Muscle of back (tissue), 11 donors: ENCODE results near the gene CACNA1C. TPM values are rescaled to one million over a fixed set of nuclear protein-coding genes. Genes with fewer than 3 reads are reported as not detected.

Experiments used
- DNase-seq, 3 donors: peaks; one replicate each; pipeline versions ENCODE4 v3.0.0 to v3.0.0-alpha.2; 2013
- polyA plus RNA-seq, 10 donors: library from polyadenylated mRNA; unstranded; fragments of 120-200 nt; gene quantifications; one replicate each; pipeline ENCODE4 v1.2.1, GENCODE V29; 2013; ENCODE audit not compliant: insufficient read length in 10 of 10

CACNA1C gene
- polyA plus RNA-seq, 10 donors, result 2.2 to 5.8 (median 3.5) TPM

DNA sequence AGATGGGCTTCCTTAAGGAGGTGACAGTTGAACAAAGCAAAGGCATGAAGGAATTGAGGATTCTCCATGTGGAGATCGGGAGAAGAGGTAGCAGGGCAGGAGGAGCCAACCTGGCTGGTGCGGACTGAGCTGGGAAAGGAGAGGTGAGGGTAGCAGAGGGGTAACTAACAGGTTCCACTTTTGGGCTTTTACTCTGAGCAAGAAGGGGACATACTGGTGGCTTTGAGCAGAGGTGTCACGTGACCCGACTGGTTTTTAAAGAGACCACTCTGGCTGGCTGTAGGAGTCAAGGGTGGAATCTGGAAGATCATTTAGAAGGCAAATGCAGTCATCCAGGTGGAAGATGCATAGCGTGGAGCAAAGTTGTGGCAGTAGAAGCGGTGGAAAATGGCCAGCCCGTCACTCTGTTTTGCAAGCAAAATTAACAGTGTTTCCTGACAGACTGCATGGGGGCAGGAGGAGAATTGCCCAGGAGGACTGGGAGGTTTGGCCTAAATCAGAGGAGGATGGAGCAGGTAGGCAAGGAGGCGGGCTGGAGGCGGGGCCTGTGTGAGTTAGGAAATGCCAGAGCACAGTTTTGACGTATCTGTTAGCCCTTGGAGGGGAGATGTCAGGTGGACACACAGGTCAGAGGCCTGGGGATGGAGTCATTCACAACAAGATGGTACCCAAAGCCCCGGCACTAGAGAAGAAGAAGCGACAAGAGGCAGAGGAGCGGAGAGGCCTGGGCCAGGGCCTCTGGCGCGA lies 585.7 kb downstream of the CACNA1C start:
- no peak for DNase-seq

DNA sequence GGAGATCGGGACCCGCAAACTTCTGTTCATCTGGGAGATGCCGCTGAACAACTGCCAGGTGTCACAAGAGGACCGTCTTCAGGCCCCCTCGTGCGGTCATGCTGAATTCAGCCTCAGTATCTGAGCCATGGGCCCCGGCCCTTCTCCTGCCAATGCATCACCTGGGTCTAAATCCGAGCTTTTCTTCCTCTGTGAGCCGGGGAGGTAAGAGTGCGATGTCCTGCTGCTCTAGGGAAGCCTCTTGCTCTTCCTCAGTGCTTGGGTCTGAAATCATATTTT lies 586.2 kb downstream of the CACNA1C start:
- no peak for DNase-seq

DNA sequence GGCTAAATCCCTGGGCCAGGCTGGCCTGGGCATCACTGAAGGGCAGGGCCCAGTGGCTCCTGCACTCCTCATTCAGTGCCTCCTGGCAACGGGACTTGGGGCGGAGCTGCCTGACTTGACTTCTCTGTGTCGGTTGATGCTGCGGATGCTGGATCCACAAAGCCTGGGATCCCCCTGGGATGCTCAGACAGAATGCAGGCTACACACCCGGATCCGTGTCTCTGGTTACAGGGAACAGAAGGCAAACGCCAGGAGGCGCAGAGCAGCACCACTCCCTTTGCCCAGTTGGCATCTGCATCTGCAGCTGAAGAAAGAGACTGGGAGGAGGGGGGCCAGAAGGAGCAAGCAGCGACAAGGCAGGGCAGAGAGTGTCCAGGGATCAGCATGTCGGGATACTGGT lies 587.5 kb downstream of the CACNA1C start:
- DNase-seq, result peak in 1 of 3 donors; percentile 11

DNA sequence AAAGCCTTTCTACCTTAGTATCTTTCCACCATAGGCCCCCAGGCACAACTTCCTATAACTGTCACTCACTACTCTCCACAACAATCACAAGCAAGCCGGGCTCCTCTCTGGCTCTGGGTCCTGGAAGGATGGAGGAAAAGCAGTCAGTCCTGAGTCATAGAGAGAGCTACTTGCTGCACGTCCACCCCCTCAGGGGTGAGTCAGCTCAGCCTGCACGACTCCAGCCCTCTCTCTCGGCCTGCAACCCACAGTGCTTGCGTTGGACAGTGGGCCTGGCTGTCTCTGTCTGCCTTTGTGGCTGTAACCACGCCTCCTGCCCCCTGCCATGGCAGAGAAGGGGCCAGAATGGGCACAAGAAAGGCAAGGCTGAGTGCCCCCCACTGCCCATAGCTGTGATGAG lies 587.9 kb downstream of the CACNA1C start:
- DNase-seq, result peak in 2 of 3 donors; percentile 43 to 84

DNA sequence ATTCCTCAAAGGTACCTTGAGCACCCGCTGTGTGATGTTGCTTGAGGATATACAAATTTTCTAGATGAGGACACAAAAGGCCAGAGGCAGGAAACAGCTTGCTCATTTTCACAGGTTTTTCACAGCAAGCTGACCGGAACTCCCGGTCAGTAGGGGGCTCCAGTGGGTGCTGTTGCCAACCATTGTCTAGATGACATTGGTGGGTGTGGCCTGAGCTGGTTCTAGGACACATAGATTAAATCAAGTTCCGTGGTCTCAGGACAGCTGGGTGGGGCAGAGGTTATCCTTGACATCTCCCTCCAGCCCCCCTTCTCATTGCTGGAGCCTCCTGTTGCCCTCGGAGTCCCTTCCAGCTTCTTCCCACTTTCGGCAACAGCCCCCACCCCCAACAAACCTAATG lies 588.4 kb downstream of the CACNA1C start:
- peak in 1 of 3 donors; percentile 29 for DNase-seq

DNA sequence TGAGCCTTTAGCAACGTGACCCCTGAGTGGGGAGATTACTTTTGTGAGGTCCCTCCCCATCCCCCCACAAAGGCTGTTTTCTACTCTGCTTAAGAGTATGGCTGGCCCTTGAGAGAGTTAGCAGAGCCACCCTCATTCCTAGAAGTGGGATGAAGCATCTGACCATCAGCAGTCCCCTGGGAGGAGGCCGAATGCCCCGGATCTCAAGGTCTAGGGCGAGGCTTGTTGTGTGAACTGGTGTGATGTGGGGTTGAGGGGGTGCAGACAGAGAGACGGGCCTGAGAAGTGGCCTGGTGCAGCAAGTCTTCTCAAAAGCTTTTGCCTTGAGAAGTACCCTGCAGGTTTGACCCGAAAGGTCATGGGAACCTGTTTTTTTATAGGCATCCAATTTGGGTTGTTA lies 589.0 kb downstream of the CACNA1C start:
- DNase-seq, result no peak

DNA sequence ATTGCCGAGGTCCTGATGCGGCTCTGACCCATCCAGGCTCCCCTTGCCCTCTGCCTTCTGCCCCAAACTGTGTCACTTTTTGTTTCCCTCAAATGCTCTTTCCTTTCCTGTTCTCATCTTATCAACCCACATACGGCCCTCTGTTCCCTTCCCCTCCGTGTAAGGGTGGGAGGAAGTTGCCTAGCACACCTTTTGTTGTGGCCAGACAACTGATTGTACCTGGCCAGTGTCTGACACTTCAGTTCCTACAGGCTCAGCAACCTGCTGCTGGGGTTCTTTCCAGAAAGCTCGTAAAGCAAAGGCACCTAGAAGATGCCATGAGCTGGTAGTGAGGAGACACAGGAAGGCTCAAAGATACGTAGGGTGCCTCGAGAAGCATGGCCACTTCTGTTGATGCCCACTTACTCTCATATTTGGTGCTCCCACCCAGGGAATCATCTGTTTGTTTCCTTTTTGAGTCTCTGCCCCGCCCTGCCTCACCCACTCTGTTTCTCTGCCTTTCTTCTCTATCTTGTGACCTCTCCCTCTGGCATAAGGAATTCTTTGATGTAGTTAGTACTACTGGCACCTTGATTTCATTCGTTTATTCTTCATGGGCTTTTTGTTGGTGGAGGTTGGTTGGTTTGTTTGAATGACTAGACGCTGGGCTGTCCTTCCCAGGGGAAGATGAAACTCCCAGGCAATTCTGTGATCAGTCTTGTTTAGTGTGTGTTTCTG lies 589.5 kb downstream of the CACNA1C start:
- DNase-seq, result no peak

DNA sequence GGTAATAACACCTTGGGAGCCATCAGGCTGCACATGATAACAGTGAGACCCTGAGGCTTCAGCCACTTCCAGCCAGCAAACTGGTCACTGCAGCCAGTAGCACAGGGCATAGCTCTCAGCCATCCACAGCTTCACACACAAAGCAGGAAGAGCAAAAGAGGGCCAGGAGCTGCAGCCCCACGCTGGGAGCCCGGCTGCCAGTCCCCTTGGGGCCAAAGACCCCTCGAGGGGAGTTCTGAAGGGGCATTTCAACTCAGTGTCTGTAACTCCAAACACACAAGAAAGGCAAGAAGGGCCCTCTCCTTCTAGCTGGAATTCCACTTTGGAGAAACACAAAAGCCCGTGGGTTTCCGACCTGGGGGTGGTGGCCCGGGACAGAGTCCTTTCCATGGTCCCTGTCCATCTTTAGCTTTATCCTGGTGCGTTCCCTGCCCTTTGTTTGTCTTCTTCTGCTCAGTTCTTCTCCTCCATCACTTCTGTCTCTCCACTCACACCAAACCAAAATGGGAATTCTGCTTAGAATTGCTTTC lies 590.2 kb downstream of the CACNA1C start:
- no peak for DNase-seq

DNA sequence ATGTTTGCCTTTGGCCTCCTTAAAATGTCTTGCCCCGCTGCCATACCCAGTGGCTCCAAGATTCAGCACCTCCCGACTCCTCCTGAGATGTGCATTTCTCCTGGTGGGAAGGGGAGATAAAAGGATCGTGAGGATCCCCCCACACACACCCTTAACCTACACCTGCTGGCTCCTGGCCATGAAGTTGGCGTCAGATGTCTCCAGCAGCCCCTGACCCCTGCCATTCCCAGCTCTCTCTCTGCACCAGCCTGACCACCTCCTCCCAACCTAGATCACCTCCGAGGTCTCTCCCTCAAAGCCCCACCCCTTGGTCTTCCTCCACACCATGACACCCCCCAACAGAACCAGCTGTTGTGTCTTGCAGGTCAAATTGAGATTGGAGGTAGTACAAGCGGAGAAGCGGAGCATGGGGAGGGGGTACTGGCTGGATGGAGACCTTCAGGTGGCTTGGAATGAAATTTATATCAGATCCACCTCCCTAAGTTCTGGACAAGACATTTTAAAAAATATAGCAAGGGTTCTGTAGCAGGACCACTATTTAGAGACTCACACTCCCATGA lies 590.9 kb downstream of the CACNA1C start:
- DNase-seq, result no peak

DNA sequence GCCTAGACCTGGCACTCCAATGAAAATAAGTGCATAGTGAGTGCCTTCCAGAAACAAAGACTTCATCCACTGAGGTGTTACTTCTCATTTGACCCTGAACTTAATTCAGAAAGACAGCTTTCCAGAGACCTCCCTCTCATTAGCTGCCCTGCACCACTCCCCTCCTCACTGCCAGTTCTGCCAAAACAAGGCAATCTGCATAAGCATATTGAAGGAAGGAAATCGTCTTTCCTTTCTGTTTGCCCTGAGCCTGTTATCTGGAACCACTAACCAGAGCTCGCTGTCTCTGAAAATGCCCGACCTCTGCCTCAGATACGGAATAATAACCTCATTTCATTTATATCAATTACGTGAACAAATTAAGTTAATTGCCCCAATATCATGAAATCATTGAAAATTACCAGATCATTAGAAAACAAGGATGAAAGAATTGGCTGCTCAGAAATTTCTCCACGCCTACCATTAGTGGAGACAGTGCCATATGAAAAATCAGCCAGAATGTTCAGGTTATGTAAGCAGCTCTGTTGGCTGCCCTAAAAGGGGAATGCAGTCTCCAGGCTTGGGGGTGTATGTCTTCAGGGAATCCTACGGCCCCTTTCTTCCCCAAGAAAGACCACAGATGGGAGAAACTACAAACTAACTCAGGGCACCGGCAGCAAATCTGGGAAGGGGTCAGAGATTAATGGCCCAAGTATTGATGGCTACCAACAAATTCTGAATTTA lies 592.1 kb downstream of the CACNA1C start:
- DNase-seq, result no peak

DNA sequence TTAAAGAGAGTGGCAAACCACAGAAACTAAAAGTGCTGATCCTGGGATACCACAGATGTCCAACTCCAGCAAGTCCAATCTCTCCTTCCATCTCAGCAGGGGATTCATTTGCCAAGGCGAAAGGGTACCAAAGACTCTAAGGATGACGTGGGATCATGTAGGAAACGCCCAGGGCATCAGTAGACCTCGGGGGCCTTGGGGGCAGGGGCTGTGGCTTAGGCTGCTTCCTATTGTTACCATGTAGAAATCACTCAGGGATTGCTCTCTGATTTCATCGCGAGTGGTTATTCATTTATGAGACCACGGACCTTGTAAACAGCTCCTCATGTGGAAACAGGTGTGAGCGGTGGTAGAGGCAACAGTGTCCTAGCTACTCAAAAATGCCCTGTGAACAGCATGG lies 592.7 kb downstream of the CACNA1C start:
- DNase-seq, result no peak

DNA sequence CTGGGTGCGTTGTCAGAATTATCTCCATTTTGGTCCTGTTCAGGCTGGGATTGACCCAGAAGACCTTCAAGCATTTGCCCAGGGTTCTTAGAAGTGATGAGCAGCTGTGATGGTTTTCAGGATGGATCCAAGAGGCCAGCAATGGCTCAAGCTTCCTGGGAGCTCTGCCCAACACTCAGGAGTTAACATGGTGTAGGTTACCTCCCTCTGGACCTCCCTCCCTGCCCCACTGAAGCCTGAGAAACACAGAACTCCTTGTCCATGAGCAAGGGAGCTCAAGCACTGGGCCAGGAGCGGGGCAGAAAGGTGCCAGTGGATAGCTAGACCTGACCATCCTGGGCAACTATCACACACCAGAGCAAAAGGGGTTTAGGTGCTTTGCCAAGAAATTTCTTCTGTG lies 593.6 kb downstream of the CACNA1C start:
- DNase-seq, result no peak

DNA sequence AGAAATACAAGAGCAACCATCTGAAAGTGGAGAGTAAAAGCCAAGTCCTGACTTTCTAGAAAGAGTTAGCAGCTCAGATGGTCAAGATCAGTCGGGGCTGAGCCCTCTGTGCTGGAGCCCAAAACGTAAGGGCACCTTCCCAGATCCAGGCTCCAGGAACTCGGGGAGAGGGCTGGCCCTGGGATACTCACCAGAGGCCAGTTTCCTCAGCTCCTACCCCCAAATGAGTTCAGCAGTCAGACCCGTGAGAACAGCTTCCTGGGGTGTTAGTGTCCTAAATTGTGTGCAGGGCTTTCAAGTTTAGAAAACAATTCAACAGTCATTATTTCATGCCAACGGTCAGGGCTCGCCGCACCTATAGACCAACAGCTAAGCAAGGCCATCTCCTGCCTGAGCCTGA lies 594.4 kb downstream of the CACNA1C start:
- no peak for DNase-seq

DNA sequence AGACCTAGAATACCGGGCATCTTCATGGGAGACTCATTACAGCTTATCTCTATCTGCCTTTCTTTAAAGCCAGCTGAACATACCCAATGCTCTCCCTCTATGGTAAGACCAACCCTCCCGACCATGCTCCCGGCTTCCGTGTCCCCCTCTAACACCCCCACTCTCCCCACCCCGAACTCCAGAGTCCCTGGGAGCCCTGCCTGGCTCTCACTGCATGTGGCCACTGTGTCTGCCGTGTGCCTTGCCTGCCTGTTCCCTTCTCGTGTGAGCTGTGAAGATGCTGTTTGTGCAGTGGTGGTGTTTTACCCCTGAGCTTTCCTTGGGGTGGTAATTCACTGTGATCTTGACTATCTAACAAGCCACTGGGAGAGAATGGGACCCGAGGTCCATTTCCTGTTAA lies 595.6 kb downstream of the CACNA1C start:
- DNase-seq, result no peak

DNA sequence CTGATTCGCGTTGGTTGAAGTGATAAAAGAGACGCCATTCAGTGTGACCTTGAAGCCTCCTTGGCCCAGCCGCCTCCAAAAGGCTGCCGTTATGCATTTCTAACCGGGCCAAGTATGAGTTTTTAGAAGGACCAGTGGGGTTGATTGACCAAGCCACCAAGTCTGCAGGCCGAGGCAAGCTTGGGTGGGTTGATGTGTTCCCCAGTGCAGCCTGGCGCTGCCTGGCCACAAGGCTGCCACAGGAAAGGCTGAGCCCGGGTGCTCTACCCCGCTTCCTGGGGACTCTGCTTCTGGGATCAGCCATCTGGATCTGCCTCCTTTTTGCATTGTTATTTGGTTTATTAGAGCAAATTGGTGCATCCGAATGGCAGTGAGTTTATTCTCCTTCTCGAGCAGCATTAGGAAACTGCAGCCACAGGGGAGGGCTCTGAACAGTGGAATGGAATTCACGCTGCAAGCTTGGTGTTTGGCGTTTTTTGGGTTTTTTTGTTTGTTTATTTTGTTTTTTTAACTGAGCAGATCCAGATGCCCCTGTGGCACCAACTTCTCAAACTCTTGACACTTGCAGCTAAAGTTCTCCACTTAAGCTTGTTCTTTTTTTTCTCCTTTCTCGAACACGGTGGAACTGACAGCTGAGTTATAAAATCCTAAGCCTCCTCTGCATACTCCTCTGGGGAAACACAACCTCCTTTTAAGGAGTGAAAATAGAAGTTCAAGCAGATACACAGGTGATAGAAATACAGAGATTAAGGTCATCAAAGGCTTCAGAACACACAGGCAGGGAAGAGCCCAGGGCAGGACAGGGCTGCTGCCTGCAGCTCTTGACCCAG lies 596.6 kb downstream of the CACNA1C start:
- DNase-seq, result no peak

DNA sequence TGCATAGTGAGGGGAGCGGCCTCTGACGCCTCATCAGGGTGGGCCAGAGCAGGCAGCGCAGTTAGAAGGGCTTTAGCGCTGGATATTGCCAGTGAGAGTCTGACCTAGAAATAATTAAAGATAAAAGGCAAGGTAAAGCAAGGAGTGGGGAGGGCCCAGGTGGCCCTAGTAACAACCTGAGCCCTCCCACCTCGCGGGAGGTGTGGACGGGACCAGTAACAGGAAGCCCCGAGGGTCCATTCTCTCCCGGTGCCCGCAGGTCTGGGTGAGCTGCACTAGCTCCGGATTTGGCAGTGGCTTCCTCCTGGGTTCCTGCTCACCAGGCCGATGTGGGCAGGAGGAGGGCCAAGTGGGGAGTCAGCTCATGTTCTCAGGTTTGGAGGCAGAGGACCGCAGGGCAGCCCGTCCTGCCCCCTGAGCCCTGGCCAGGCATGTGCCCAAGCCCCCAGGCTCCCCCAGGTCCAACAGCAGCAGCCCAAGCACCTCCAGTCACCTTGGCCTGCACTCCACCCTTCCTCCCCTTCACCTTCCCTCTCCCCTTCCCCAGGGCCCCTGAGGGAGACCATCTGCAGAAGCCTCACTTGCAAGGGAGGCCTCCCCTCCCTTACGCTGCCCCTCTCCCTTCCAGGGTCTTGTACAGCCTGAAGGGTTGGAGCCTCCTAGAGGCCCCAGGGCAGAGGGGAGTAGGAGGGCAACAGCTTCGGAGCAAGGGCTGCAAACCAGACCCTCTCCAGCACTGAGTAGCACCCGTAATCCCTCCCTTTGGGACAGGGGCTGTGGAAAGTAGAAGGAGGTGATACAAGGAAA lies 597.7 kb downstream of the CACNA1C start:
- DNase-seq, result no peak

DNA sequence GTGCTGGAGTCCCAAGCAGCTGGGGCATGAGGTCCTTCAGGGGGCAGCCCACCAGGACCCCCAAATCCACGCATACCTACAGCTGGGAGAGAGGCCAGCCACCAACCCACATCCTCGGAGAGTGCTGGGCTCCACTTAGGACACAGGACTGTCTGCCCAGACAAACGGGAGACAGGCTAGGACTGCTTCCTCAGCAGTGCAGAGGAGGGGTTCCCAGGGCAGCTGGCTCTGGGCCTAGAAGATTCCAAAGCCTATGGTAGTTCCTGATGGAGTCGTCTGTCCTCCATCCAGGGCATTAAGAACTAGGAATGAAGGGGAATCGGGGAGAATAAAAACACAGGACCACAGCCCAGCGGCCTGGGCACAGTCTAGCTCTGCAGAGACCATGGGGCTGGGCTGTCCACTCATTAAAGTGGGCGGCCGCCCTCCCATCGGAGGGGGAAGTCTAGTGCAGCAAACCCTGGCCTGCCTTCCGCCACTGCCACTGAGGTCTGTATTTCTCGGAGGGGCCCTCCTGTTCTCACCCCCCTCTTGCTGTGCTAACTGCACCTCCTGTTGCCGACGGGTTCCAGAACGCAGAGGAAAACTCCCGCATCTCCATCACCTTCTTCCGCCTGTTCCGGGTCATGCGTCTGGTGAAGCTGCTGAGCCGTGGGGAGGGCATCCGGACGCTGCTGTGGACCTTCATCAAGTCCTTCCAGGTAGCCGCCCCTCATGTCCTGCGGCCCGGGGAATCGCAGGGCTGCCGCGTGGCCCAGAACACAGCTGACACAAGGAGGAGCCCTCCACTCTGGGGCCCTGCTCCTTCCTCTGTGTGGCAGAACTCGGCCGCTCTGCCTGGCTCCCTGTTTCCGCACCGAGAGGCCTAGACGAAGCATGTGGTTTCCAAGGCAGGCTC lies 598.5 kb downstream of the CACNA1C start:
- peak in 2 of 3 donors; percentile 8 to 35 for DNase-seq

DNA sequence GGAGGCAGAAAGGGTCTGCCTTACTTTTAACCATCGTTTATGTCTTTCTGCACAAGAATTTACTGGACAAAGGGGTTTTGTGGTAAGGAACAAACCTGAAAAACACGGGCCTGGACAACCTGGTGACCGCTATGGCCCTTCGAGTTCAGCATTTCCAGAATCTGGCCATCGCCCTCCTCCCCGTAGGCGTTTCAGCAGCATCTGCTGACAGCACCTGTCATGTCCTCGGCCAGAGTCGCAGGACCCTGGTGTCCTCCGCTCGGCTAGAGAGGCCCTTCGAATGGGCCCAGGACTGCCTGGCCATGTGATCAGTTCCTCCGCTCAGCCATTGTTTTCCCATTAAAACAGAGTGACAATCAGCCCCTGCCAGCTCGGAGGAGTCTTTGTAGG lies 599.2 kb downstream of the CACNA1C start:
- no peak for DNase-seq

DNA sequence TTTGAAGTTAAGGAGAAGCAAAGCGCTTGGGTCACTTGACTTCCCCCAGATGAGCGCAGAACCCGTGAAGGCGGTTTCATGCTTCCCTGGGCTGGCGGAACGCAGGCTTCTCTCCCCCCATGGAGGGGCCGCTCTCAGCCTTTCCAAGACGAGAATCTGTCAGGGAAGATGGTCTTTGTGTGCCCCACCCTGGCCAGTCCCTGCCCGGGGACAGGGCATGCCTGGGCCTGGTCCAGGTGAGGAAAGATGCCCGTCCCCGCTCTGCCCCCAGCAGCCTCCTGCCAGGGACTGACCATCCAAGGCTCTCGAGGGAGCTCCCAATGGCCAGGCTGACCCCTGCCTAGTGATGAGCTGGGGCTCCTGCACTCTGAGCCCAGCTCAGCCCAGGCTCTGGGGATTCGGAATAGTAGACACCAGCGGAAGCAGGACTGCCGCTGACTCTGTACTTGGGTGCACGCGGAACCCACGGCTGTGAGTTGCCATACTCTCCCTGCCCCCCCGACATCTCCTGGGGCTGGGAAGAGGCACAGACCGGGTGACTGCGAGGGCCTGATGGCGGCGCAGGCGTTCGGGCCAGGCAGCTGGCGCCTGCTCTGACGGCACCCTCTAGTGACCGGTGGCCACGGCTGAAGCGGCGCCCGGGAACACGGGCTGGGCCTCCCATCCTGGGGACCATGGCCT lies 599.8 kb downstream of the CACNA1C start:
- no peak for DNase-seq
